NT2/D1 (cell line): Measurements from ENCODE around the gene KLHL6.

Experiments
- SUZ12 ChIP-seq: IDR thresholded peaks from 2 replicates; pipeline ENCODE4 v1.6.1; 2011; ENCODE audit not compliant: insufficient read length, insufficient read depth; ENCODE audit errors: extremely low read depth
- ZNF274 ChIP-seq: IDR thresholded peaks from 2 replicates; pipeline ENCODE4 v1.6.1; 2011; ENCODE audit warnings: mild to moderate bottlenecking, low read depth, low read length

DNA sequence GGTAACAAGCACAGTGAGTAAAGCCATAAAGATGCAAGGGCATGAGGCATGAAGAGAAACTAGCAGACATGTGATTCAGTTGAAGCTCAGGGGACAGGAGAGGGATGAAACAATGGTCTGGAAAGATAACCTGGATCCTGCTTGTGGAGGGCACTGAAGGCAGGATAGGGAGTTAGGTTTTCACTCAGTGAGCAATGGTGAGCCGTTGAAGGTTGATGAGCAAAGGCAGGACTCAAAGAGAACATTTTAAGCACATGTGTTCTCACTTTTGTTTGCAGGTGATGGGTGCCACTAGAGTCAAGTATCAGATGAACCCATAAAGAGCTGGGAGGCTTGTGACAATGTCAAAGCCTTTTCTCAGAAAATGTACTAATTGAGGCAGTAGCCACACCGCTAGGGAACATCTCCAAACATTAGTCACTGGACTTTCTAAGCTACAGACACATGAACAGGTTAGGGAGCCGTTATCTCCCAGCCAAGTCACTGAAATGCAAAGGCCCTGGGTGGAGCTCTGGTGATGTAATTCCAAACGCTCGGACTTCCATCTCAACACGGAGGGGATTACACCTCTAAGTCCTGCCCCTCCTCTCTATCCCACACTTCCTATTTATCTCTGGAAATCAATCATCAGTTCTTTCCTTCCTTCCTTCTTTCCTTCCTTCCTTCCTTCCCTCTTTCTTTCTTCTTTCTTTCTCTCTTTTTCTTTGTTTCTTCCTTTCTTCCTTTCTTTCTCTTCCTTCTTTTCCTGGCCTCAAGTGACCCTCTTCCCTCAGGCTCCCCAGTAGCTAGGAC lies 22.7 kb downstream of the KLHL6 start:
- TF ChIP-seq ZNF274 (no peak), SUZ12 (no peak)
